OCI-M2 (cell line): ENCODE results near the gene FNDC3B.

Experiments used
- DNase-seq: peaks from one replicate; lab custom pipeline; 2025; ENCODE audit not compliant: unreplicated experiment; lab: John Stamatoyannopoulos, UW

Gene FNDC3B

GRCh38 chr3:172380632-172381031 is 341.3 kb downstream of the FNDC3B start:
- no peak for DNase-seq

- no peak for DNase-seq
These were observed 344.0 kb downstream of the FNDC3B start for GRCh38 chr3:172383306-172383796.

GRCh38 chr3:172384836-172385235 is 345.5 kb downstream of the FNDC3B start:
- DNase-seq: no peak

- DNase-seq: no peak
These were observed 348.4 kb downstream of the FNDC3B start for GRCh38 chr3:172387728-172388127.

- no peak for DNase-seq
These were observed 349.2 kb downstream of the FNDC3B start for GRCh38 chr3:172388412-172389078.

GRCh38 chr3:172390792-172391191 is 351.4 kb downstream of the FNDC3B start:
- DNase-seq: no peak

- DNase-seq: no peak
These were observed 352.4 kb downstream of the FNDC3B start for GRCh38 chr3:172391592-172392302.

GRCh38 chr3:172394692-172395091 is 355.3 kb downstream of the FNDC3B start:
- no peak for DNase-seq

- no peak for DNase-seq
These were observed 357.0 kb downstream of the FNDC3B start for GRCh38 chr3:172396400-172396799.

- DNase-seq: no peak
These were observed 358.5 kb downstream of the FNDC3B start for GRCh38 chr3:172397716-172398405.

GRCh38 chr3:172398484-172398883 is 359.1 kb downstream of the FNDC3B start:
- no peak for DNase-seq

GRCh38 chr3:172402090-172402489 is 362.7 kb downstream of the FNDC3B start:
- DNase-seq: no peak

- DNase-seq: no peak
These were observed 363.7 kb downstream of the FNDC3B start for GRCh38 chr3:172402892-172403643.

GRCh38 chr3:172404237-172404962 is 365.0 kb downstream of the FNDC3B start:
- DNase-seq: no peak

GRCh38 chr3:172405914-172406313 is 366.5 kb downstream of the FNDC3B start:
- DNase-seq: no peak

- no peak for DNase-seq
These were observed 368.5 kb downstream of the FNDC3B start for GRCh38 chr3:172407872-172408271.

GRCh38 chr3:172410702-172411477 is 371.5 kb downstream of the FNDC3B start:
- no peak for DNase-seq

GRCh38 chr3:172411478-172411947 is 372.1 kb downstream of the FNDC3B start:
- DNase-seq: no peak

- no peak for DNase-seq
These were observed 375.9 kb downstream of the FNDC3B start for GRCh38 chr3:172415323-172415722.

- DNase-seq: no peak
These were observed 398.3 kb downstream of the FNDC3B start for GRCh38 chr3:172437713-172438112.
